PC-3 (cell line): Measurements from ENCODE around the gene LRRC49.
"Not testable (repeated sequence)": the region's sequence is repeated elsewhere in the genome, so short reads cannot be mapped to it uniquely, and the experiment has no call there.

Source experiments
- CTCF ChIP-seq: fragments of 300-600 bp; sonication (generic); conservative IDR thresholded peaks from 2 replicates; pipeline ENCODE4 v1.5.1; 2017; ENCODE audit warnings: antibody characterized with exemption, low read depth, mild to moderate bottlenecking, low read length
- EZH2phosphoT487 ChIP-seq: fragments of 300-600 bp; sonication (generic); IDR thresholded peaks from 2 replicates; pipeline ENCODE4 v1.6.1; 2018; ENCODE audit warnings: mild to moderate bottlenecking, antibody characterized with exemption, low read length, borderline replicate concordance

GRCh38 chr15:70926914-70927313, 34.3 kb downstream of the LRRC49 start:
- TF ChIP-seq CTCF, EZH2phosphoT487: not testable (repeated sequence)
